H1 (cell line): ENCODE data around the gene ESD. TPM values are rescaled to one million over a fixed set of nuclear protein-coding genes. Genes with fewer than 3 reads are reported as not detected.

Experiments used
- CTCF ChIA-PET: fragments of 300-600 bp; sonication (Branson Sonifier 250); formaldehyde crosslinking; loops from one replicate; lab custom pipeline; 2021; ENCODE audit not compliant: partially characterized antibody; lab: Charles Lee
- POLR2A ChIA-PET: fragments of 300-600 bp; sonication (Branson Sonifier 250); formaldehyde crosslinking; loops from one replicate; lab custom pipeline; 2021; ENCODE audit warnings: inconsistent platforms; ENCODE audit not compliant: partially characterized antibody; lab: Charles Lee
- DNase-seq, 2 experiments: peaks; one replicate each; pipeline versions ENCODE4 v3.0.0 to v3.0.0-alpha.2; 2010 to 2022; ENCODE audit warnings: low spot score in 2 of 2, low read depth in 1 of 2, mixed read lengths in 1 of 2
- FAIRE-seq: peaks from 2 replicates; lab custom pipeline; 2011; peaks lifted over from hg19 to GRCh38; lab: Jason Lieb, UNC
- H2AFZ ChIP-seq: 2 replicates; pipeline ENCODE4 v1.8.1; 2012; ENCODE audit warnings: low read length, inconsistent platforms
- H2AK5ac ChIP-seq: 2 replicates; pipeline ENCODE4 v1.6.1; 2013; ENCODE audit warnings: low read depth, low read length
- H2BK120ac ChIP-seq: replicated peaks from 2 replicates; pipeline ENCODE3; 2013; ENCODE audit warnings: low read depth, low read length, inconsistent platforms
- H2BK12ac ChIP-seq: 2 replicates; pipeline ENCODE4 v1.6.1; 2013; ENCODE audit warnings: low read depth, low read length
- H2BK15ac ChIP-seq: 2 replicates; pipeline ENCODE4 v1.6.1; 2013; ENCODE audit warnings: low read length
- H2BK20ac ChIP-seq: 2 replicates; pipeline ENCODE4 v1.6.1; 2013; ENCODE audit warnings: low read length
- H2BK5ac ChIP-seq: 2 replicates; pipeline ENCODE4 v1.6.1; 2013; ENCODE audit warnings: low read depth, low read length
- H3K14ac ChIP-seq: 2 replicates; pipeline ENCODE4 v1.6.1; 2013; ENCODE audit warnings: inconsistent platforms; ENCODE audit not compliant: insufficient read length
- H3K18ac ChIP-seq: 2 replicates; pipeline ENCODE4 v1.6.1; 2013; ENCODE audit warnings: low read length; ENCODE audit errors: extremely low read depth
- H3K23ac ChIP-seq: 2 replicates; pipeline ENCODE4 v1.6.1; 2013; ENCODE audit warnings: inconsistent platforms; ENCODE audit not compliant: insufficient read length
- H3K23me2 ChIP-seq: 2 replicates; pipeline ENCODE4 v1.6.1; 2013; ENCODE audit warnings: low read depth, low read length
- H3K27ac ChIP-seq: 2 replicates; pipeline ENCODE4 v1.6.1; 2011; ENCODE audit warnings: low read depth, low read length, inconsistent platforms
- H3K27me3 ChIP-seq, 4 experiments: replicated peaks in 1 of 4; 1 replicate in 1 of 4; 2 replicates in 3 of 4; pipeline versions ENCODE4 v1.6.1 to v1.8.1; 2011 to 2013; ENCODE audit warnings: low read length in 3 of 4, mild to moderate bottlenecking in 3 of 4, inconsistent platforms in 2 of 4, mixed read lengths in 2 of 4, moderate library complexity in 1 of 4; ENCODE audit not compliant: control insufficient read depth in 3 of 4, insufficient read depth in 3 of 4; ENCODE audit errors: extremely low read depth in 1 of 4
- H3K36me3 ChIP-seq, 4 experiments: 2 replicates each; pipeline versions ENCODE4 v1.6.1 to v1.8.1; 2011 to 2013; ENCODE audit warnings: mild to moderate bottlenecking in 4 of 4, low read length in 3 of 4, moderate library complexity in 2 of 4, control low read depth in 1 of 4, inconsistent platforms in 1 of 4; ENCODE audit not compliant: insufficient read depth in 4 of 4, control insufficient read depth in 2 of 4
- H3K4ac ChIP-seq: replicated peaks from 2 replicates; pipeline ENCODE3; 2013; ENCODE audit warnings: low read length, low read depth, mixed read lengths, inconsistent platforms; ENCODE audit not compliant: insufficient read length
- H3K4me1 ChIP-seq, 4 experiments: replicated peaks in 1 of 4; 1 replicate in 1 of 4; 2 replicates in 3 of 4; pipeline versions ENCODE4 v1.6.1 to v1.8.1; 2011 to 2013; ENCODE audit warnings: low read length in 3 of 4, inconsistent platforms in 2 of 4, mixed read lengths in 1 of 4; ENCODE audit not compliant: insufficient read depth in 4 of 4, control insufficient read depth in 3 of 4
- H3K4me2 ChIP-seq, 2 experiments: 2 replicates each; pipeline versions ENCODE4 v1.6.1 to v1.8.1; 2011 to 2013; ENCODE audit warnings: low read depth in 2 of 2, low read length in 2 of 2, control low read depth in 1 of 2, inconsistent platforms in 1 of 2, mild to moderate bottlenecking in 1 of 2; ENCODE audit not compliant: insufficient read depth in 1 of 2
- H3K4me3 ChIP-seq, 4 experiments: fragments of 200-600, 300-600 bp in 1 of 4; sonication (generic), shearing (Covaris generic), sonication (Bioruptor Twin) in 1 of 4; 2 replicates each; pipeline versions ENCODE4 v1.5.1 to v1.8.1; 2011 to 2016; ENCODE audit warnings: low read length in 4 of 4, low read depth in 3 of 4, control low read depth in 2 of 4, inconsistent platforms in 2 of 4, mild to moderate bottlenecking in 2 of 4, mixed read lengths in 1 of 4, moderate library complexity in 1 of 4; ENCODE audit not compliant: insufficient read depth in 2 of 4; ENCODE audit errors: extremely low read depth in 1 of 4
- H3K56ac ChIP-seq: replicated peaks from 2 replicates; pipeline ENCODE3; 2013; ENCODE audit warnings: low read depth, mild to moderate bottlenecking, mixed read lengths, low read length, inconsistent platforms; ENCODE audit not compliant: insufficient read length
- H3K79me1 ChIP-seq: 2 replicates; pipeline ENCODE4 v1.6.1; 2013; ENCODE audit warnings: low read depth, low read length, control low read depth
- H3K79me2 ChIP-seq, 2 experiments: 2 replicates each; pipeline versions ENCODE4 v1.6.1 to v1.8.1; 2012 to 2013; ENCODE audit warnings: low read length in 2 of 2, mild to moderate bottlenecking in 2 of 2, inconsistent platforms in 1 of 2; ENCODE audit not compliant: insufficient read depth in 2 of 2, control insufficient read depth in 1 of 2
- H3K9ac ChIP-seq, 4 experiments: replicated peaks in 1 of 4; 1 replicate in 1 of 4; 2 replicates in 3 of 4; pipeline versions ENCODE4 v1.6.1 to v1.8.1; 2011 to 2013; ENCODE audit warnings: low read depth in 3 of 4, low read length in 3 of 4, control low read depth in 2 of 4, mild to moderate bottlenecking in 2 of 4, moderate library complexity in 2 of 4, inconsistent platforms in 1 of 4; ENCODE audit errors: extremely low read depth in 1 of 4
- H3K9me3 ChIP-seq, 2 experiments: 2 replicates each; pipeline versions ENCODE4 v1.6.1 to v1.8.1; 2012 to 2013; ENCODE audit warnings: mild to moderate bottlenecking in 2 of 2, moderate library complexity in 2 of 2, control low read depth in 1 of 2, inconsistent platforms in 1 of 2, low read depth in 1 of 2, low read length in 1 of 2, mixed read lengths in 1 of 2; ENCODE audit not compliant: insufficient read depth in 2 of 2
- H4K20me1 ChIP-seq, 2 experiments: replicated peaks in 1 of 2; 2 replicates each; pipeline versions ENCODE3 to v1.8.1; 2011 to 2013; ENCODE audit warnings: inconsistent platforms in 2 of 2, low read length in 2 of 2, mild to moderate bottlenecking in 1 of 2; ENCODE audit not compliant: insufficient read depth in 2 of 2, control insufficient read depth in 1 of 2
- H4K5ac ChIP-seq: 2 replicates; pipeline ENCODE4 v1.6.1; 2013; ENCODE audit warnings: low read length, low read depth, mixed read lengths, inconsistent platforms; ENCODE audit not compliant: insufficient read length
- H4K8ac ChIP-seq: 2 replicates; pipeline ENCODE4 v1.8.0; 2013; ENCODE audit warnings: mild to moderate bottlenecking, moderate library complexity, low read length, inconsistent platforms; ENCODE audit not compliant: insufficient read depth; ENCODE audit errors: extremely low read depth
- H4K91ac ChIP-seq: replicated peaks from 2 replicates; pipeline ENCODE3; 2013; ENCODE audit warnings: low read length, mixed read lengths, inconsistent platforms; ENCODE audit not compliant: insufficient read length
- ASH2L ChIP-seq: fragments of 200-600, 300-600 bp; sonication (generic); IDR thresholded peaks from one replicate; pipeline ENCODE4 v1.7.1; 2017; ENCODE audit warnings: low read length
- BCL11A ChIP-seq, 2 experiments: IDR thresholded peaks; one replicate each; pipeline ENCODE4 v1.6.1; 2011; ENCODE audit warnings: low read depth in 2 of 2, low read length in 2 of 2, mild to moderate bottlenecking in 2 of 2
- CBX5 ChIP-seq: fragments of 300-800, 300-1000 bp; sonication (generic); IDR thresholded peaks from 2 replicates; pipeline ENCODE4 v1.7.1; 2016; ENCODE audit warnings: antibody characterized with exemption, low read length, low read depth
- CHD2 ChIP-seq: IDR thresholded peaks from 2 replicates; pipeline ENCODE4 v1.6.1; 2012; ENCODE audit warnings: low read length, improper control_type of control experiment
- EGR1 ChIP-seq: IDR thresholded peaks from 2 replicates; pipeline ENCODE4 v1.6.1; 2011; ENCODE audit warnings: low read depth, low read length, borderline replicate concordance
- JUN ChIP-seq: IDR thresholded peaks from 2 replicates; pipeline ENCODE4 v1.6.1; 2011; ENCODE audit warnings: low read depth, mild to moderate bottlenecking, improper control_type of control experiment, low read length
- SAP30 ChIP-seq: fragments of 300-600 bp; sonication (generic); IDR thresholded peaks from 2 replicates; pipeline ENCODE4 v1.7.1; 2012; ENCODE audit warnings: low read length, moderate library complexity, mild to moderate bottlenecking, inconsistent platforms; ENCODE audit not compliant: insufficient read depth, insufficient replicate concordance
- SIX5 ChIP-seq: IDR thresholded peaks from 2 replicates; pipeline ENCODE4 v1.6.1; 2011; ENCODE audit warnings: mild to moderate bottlenecking, low read depth, low read length
- SP1 ChIP-seq: IDR thresholded peaks from 2 replicates; pipeline ENCODE4 v1.6.1; 2011; ENCODE audit warnings: low read depth, low read length
- SRF ChIP-seq: IDR thresholded peaks from 2 replicates; pipeline ENCODE4 v1.6.1; 2011; ENCODE audit warnings: mild to moderate bottlenecking, low read depth, low read length, moderate library complexity
- TCF12 ChIP-seq: IDR thresholded peaks from 2 replicates; pipeline ENCODE4 v1.6.1; 2011; ENCODE audit warnings: low read depth, mild to moderate bottlenecking, low read length
- YY1 ChIP-seq: IDR thresholded peaks from 2 replicates; pipeline ENCODE4 v1.6.1; 2011; ENCODE audit warnings: low read depth, mild to moderate bottlenecking, low read length
- WGBS, 2 experiments: shearing (Covaris generic) in 1 of 2; methylation state at CpG; one replicate each; pipeline versions ENCODE4 v1.1.6 to v1.1.7; 2013 to 2015; ENCODE audit warnings: low lambda C conversion rate in 2 of 2, mixed read lengths in 2 of 2, inconsistent platforms in 1 of 2, low coverage in 1 of 2, missing lambda C conversion rate in 1 of 2; ENCODE audit not compliant: insufficient replicate concordance in 2 of 2, insufficient coverage in 1 of 2, insufficient read length in 1 of 2; ENCODE audit errors: extremely low coverage in 1 of 2, missing lambda C conversion rate in 1 of 2; 5-methylcytosine and 5-hydroxymethylcytosine counted together
- polyA plus RNA-seq, 7 experiments: library from polyadenylated mRNA; depleted of rRNA in 3 of 7; stranded (reverse) in 5 of 7; unstranded in 2 of 7; fragments of >200 nt in 5 of 7; fragments of 200-250 nt in 2 of 7; gene quantifications; 1 replicate in 5 of 7; 2 replicates in 1 of 7; 4 replicates in 1 of 7; pipeline versions ENCODE4 v1.2.1 to v1.2.3, GENCODE V29; 2011 to 2013; ENCODE audit warnings: missing spikeins in 2 of 7, mixed read lengths in 2 of 7
- total RNA-seq: library from RNA; stranded (reverse); fragmentation: NEBNext Ultra II Directional; extraction: Animal tissue kit (Norgen Biotek cat#: 25700); gene quantifications from 2 replicates; pipeline ENCODE4 v1.2.1, GENCODE V29; 2021
- TF ChIP-seq, protein P1 (sequence below), 3 experiments: IDR thresholded peaks; 1 replicate in 2 of 3; 2 replicates in 1 of 3; pipeline versions ENCODE4 v1.5.1 to v1.6.1; 2011; ENCODE audit warnings: low read length in 3 of 3, mild to moderate bottlenecking in 3 of 3, inconsistent platforms in 2 of 3, low read depth in 1 of 3, moderate library complexity in 1 of 3; ENCODE audit not compliant: insufficient read depth in 1 of 3; ENCODE audit errors: control extremely low read depth in 1 of 3

The ESD gene
- total and polyA plus RNA-seq, 2 of the 8 experiments (the other 6 are each of a cell fraction or from before 2014, with no cell fraction given) = 40.3 to 55.8 TPM

GRCh38 chr13:46756977-46757376 is 40.0 kb downstream of the ESD start:
- POLR2A ChIA-PET = no interaction called here
- TF ChIP-seq SAP30 (no peak), EGR1 (no peak), ASH2L (no peak), SRF (no peak), JUN (no peak), SIX5 (no peak), BCL11A (IDR thresholded peaks at IDR 0.05; ENCODE audit: low read depth in 2 of 2, low read length in 2 of 2) (no peak), TCF12 (no peak), CHD2 (no peak), CBX5 (no peak), SP1 (no peak), YY1 (no peak)
- TF ChIP-seq, protein P1, sequence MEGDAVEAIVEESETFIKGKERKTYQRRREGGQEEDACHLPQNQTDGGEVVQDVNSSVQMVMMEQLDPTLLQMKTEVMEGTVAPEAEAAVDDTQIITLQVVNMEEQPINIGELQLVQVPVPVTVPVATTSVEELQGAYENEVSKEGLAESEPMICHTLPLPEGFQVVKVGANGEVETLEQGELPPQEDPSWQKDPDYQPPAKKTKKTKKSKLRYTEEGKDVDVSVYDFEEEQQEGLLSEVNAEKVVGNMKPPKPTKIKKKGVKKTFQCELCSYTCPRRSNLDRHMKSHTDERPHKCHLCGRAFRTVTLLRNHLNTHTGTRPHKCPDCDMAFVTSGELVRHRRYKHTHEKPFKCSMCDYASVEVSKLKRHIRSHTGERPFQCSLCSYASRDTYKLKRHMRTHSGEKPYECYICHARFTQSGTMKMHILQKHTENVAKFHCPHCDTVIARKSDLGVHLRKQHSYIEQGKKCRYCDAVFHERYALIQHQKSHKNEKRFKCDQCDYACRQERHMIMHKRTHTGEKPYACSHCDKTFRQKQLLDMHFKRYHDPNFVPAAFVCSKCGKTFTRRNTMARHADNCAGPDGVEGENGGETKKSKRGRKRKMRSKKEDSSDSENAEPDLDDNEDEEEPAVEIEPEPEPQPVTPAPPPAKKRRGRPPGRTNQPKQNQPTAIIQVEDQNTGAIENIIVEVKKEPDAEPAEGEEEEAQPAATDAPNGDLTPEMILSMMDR (IDR thresholded peaks at IDR 0.05; ENCODE audit: control extremely low read depth in 1 of 3, insufficient read depth in 1 of 3, low read depth in 1 of 3, low read length in 3 of 3) = no peak

More at GRCh38 chr13:46756977-46757376, 40.0 kb downstream of the ESD start:
- Histone ChIP-seq H3K14ac (no peak overlapping the region), H3K23ac (no peak overlapping the region), H3K4me1 (no peaks in the 10 kb centered on the region), H3K36me3 (no peaks in the 10 kb centered on the region), H3K27ac (no peak overlapping the region), H2BK15ac (no peak overlapping the region), H3K23me2 (no peaks in the 10 kb centered on the region), H2BK12ac (no peak overlapping the region), H3K18ac (no peak overlapping the region), H3K4ac (no peak overlapping the region), H4K20me1 (no peaks in the 10 kb centered on the region), H3K9ac (no peak overlapping the region), H2AK5ac (no peak overlapping the region), H3K56ac (no peak overlapping the region), H2AFZ (no peak overlapping the region), H3K27me3 (no peaks in the 10 kb centered on the region), H3K79me2 (no peaks in the 10 kb centered on the region), H3K9me3 (no peaks in the 10 kb centered on the region), H4K5ac (no peak overlapping the region), H3K4me2 (no peak overlapping the region), H3K79me1 (no peaks in the 10 kb centered on the region), H4K91ac (no peak overlapping the region), H4K8ac (no peak overlapping the region), H2BK120ac (no peak overlapping the region), H3K4me3 (no peak overlapping the region), H2BK5ac (no peak overlapping the region), H2BK20ac (no peak overlapping the region)
- CTCF ChIA-PET = interaction anchor here (1.0 kb wide), 2 partner anchors 9 to 263 kb away, joined by 3 to 4 read pairs; no protein-coding TSS in a partner anchor
- no peak for FAIRE-seq
- 69% methylated on average over 4 of the region's 4 CpGs; no CpG with 5 or more reads in 1 of the 2 experiments for WGBS, 2 experiments
- DNase-seq = no peak
